GM21786 (cell line): ENCODE results near the gene VWA3B.
A peak's percentile ranks its signal among the peaks of the same experiment; 100 is the strongest.
"Not testable (repeated sequence)": the region's sequence is repeated elsewhere in the genome, so short reads cannot be mapped to it uniquely, and the experiment has no call there.

Experiments used
- ATAC-seq: cut with Tn5 transposase; IDR thresholded peaks from one replicate; pipeline ENCODE4 v1.9.1; 2021; ENCODE audit not compliant: unreplicated experiment

The VWA3B gene

DNA sequence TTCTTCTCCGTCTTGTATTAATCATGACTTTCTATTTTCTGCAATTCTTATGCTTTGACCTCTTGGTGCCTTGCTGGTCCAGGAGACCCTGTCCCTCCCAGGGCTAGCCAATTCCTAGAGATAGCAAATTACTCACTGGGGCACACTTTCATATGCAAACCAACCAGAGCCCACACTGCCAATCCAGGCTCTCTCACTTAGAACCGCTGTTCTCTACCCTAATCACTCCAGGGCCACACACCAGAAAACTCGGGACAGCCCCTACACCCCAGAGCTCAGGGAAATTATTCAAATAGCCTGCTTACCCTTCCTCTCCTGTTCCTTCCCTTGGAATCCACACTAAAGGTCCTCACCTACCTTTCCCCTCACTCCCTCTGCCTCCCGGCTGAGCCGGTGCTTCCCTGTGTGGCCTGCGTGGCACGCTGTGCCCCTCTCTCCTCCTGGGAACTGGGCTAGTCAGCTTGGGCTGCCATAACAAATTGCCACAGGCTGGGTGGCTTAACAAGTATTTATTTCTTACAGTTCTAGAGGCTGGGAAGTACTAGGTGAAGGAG is 41.7 kb downstream of the VWA3B start:
- ATAC-seq, result no peak

DNA sequence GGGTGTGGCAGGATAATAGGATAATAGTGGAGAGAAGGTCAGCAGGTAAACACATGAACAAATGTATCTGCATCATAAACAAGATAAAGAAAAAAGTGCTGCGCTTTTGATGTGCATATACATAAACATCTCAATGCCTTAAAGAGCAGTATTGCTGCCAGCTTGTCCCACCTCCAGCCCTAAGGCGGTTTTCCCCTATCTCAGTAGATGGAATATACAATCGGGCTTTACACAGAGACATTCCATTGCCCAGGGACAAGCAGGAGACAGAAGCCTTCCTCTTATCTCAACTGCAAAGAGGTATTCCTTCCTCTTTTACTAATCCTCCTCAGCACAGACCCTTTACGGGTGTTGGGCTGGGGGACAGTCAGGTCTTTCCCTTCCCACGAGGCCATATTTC is 43.1 kb downstream of the VWA3B start:
- ATAC-seq, result not testable (repeated sequence)

DNA sequence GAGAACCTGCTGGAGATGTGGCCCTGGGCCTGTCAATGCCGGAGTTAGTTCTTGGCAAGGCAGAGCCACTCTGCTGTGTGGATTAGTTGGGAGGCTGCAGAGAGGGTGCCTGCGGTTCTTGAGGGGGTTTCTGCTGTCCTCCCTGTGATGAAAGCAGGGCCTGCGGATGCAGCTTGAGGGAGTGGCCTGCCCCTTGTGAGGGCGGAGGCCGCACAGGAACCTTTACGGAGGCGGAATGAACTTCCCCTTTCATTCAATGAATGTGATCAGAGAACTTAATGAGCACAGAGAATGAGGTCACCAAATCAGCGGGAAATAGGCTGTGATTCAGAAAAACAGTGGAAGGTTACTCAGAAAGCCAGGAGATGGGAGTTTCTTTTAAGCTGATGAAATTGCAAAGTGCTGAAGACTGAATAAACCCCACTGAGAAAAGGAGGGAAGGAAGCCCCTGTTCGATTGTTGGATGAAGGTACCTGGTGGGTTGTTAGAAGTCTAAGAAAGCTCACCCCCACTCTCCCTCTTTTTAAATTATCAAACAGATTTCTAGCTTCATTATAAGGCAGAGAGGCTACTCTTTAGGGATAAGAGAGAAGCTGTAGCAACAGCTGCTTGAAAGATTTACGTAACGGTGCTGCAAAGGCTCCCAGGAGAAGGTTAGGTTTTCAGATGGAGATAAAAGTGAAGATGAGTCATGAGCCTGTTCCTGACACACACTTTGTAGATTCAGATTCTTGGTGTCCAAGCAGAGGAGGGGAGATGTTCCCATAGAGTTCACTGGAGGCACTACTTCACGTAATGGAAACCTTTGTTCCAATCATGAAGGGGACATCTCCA is 47.4 kb downstream of the VWA3B start:
- ATAC-seq, result peak; percentile 50

DNA sequence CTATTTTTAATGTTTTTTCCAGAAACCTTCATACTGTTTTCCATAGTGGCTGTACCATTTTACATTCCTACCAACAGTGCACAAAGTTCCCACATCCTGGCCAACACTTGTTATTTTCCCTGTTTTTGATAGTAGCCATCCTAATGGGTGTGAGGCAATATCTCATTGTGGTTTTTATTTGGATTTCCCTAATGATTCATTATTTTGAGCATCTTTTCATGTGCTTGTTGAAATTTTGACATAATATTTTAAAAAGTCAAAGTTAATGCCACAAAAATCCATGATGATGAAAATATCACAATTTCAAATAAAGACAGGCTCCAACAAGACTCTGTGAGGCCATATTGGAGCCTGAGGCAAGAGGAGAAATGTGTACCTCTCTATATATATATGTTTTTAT is 50.2 kb downstream of the VWA3B start:
- no peak for ATAC-seq

DNA sequence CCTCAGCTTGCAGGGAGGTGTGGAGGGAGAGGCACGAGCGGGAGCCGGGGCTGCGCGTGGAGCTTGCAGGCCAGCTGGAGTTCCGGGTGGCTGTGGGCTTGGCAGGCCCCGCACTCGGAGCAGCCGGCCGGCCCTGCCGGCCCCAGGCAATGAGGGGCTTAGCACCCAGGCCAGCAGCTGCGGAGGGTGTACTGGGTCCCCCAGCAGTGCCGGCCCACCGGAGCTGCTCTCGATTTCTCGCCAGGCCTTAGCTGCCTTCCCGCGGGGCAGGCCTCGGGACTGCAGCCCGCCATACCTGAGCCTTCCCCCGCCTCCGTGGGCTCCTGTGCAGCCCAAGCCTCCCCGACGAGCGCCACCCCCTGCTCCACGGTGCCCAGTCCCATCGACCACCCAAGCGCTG is 52.0 kb downstream of the VWA3B start:
- ATAC-seq, result not testable (repeated sequence)

DNA sequence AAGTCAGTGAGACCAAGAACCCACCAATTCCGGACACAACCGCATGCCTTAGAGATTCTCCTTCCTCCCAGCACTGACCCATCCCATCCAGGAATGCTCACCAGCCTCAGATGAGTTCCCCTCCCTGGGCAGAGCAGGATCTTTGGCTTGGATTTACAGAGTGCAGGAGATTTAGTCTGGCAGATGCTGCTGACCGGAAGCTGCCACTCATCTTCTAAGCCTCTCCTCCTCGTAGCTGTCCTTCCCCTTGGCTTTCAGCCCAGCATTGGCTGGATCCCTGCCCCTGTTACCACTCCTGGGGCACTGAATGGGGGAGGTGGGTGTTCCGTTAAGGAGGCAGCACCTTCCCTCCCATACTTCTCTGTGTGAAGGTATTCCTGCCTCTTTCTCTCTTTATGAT is 53.2 kb downstream of the VWA3B start:
- no peak for ATAC-seq

DNA sequence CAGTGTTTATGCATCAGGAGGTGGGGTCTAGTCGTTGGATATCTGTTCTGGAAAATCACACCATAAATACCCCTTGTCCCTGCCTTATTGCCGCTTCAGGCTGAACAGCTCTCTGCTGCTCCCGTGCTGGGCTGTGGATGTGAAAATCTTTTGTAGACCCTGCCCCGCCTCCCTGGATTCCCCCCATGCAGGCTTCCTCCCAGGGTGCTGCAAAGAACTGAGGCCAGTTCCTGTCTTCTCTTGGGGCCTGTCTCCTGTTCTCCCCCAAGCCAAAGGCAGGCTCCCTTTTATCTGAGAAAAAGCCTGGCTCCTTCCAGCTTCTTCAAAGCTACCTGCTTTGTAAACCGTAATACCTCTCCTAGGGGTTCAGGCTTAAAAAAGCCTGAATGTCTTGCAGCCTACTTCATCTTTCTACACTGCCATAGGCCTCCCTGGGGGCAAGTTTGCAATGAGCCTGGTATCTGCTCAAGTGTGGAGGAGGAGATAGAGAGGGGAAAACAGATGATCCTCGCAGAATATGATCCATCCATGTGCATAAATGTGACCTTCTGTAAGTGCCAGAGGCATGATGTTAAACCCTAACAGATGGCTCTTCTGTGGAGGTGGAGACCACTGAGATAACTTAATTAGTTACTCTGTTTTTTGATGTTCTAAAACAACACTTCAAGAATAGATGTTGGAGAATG is 55.3 kb downstream of the VWA3B start:
- ATAC-seq, result no peak

DNA sequence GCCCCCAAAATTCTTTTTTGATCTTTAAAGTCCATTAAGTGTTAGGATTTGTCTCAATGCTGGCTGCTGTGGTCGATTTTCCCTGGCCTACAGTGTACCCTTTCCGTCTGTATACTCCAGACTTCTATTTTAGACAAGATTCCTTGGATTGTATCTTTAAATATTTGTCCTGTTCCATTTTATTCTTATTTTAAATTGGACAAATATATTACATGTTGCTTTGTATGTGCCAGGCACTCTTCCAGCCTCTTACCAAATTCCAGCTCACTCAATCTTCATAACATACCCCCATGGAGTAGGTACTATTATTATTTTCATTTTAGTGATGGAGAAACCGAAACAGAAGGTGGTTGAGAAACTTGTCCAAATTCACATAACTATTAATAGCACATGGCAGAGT is 58.1 kb downstream of the VWA3B start:
- no peak for ATAC-seq

DNA sequence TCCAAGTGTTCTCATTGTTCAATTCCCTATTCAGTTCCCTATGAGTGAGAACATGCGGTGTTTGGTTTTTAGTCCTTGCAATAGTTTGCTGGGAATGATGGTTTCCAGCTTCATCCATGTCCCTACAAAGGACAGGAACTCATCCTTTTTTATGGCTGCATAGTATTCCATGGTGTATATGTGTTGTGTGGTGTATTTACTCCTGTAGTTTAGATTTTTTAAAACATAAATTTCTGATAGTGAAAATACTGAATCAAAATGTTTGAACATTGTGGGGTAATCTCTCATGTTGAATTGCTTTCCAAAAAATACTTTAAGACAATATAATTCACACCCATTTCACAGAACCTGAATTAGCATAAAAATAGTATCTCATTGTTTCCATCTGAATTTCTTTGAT is 60.9 kb downstream of the VWA3B start:
- ATAC-seq, result not testable (repeated sequence)

DNA sequence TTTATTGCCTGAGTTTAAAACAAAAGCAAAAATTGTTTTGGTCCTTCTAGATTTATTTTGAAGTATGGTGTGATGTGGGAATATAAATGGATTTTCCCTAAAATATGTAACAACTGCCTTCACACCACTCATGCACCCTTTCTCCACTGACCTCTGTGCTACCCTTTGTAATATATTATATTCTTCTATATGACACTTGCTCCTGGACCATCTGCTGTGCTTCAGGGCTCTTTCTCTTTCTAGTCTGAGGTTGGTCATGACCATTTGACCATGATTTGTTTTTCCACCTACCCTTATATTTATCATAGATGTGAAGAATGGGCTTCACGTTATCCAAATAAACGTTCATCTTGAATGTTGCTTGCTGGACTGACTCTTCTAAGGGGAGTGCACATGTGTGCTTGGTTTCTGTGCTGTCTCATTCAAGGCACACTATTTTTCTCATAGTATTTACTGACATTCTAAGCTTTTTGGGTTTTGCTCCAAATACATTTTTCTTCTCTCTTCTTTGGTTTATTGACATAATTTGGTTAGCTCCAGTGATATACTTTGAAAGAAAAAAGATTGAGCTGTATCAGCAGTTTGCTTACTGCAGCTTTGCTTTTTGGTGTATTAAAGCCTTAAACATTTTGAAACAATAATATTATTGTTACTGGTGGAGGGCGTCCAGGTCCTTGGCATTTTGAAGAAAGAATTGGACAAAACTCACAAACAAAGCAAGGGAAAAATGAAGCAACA is 61.8 kb downstream of the VWA3B start:
- no peak for ATAC-seq

DNA sequence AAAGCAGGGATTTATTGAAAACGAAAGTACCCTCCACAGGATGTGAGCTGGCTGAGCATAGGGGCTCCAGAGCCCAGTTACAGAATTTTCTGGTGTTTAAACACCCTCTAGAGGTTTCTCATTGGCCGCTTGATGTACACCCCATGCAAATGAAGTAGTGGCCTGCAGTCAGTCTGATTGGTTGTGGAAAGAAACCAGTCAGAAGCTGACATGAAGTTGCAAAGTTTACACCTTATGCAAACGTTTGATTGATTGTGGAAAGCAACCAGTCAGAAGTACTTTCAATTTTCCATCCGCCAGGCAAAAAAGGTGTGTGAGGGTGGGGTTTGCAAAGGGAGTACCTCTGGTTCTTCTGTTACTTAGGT is 62.3 kb downstream of the VWA3B start:
- no peak for ATAC-seq

DNA sequence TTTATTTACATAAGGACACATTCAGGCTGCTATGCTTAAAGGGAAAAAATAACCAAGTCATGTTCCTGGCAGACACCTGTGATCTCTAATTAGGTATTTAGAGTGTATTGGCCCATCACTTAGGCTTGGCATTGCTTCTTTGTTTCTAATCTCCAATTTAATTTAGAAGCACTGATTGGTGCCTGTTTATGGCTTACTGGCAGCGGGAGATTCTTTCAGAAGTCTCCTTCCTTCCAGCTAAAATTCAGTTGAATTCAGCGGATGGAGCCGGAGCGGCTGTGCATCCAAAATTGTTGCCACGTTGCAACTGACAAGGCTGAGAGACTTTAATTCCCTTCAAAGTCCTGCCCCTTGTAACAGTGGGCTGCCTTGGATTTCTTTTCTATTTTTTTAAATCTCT is 66.5 kb downstream of the VWA3B start:
- ATAC-seq, result no peak

DNA sequence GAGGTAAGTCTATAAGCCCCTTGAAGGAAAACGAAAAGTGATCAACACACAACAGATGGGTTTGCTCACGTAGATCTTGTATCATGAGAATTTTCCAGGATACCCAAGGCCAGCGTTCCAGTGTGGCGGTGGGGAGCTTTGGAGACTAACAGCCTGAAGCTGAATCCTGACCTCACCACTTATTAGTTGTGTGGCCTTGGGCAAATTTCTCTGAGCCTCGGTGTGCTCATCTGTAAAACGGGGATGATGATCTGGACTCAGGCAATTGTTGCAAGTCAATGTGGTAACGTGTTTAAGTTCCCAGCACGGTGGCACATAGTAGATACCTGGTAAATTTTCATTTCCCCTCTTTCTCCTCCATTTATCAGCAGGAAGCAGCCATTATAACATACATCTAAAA is 68.3 kb downstream of the VWA3B start:
- ATAC-seq, result no peak

DNA sequence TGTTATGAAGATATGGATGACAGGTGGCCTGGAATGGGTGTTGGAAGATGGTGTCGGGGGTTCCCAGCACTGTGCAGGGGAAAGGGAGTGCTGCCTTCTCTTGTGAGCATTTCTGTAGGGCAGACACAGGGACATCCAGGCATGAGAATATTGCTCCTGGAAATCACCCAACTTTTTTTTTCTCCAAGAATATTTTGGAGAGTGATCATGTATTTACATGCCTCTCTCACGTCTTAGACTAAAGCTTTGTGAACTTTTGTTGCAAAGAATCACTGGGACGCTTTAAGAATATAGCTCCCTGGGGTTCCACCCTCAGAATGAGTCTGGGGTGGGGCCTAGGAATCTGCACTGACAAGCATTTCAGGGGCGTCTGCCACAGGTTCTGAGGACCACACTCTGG is 68.7 kb downstream of the VWA3B start:
- no peak for ATAC-seq

DNA sequence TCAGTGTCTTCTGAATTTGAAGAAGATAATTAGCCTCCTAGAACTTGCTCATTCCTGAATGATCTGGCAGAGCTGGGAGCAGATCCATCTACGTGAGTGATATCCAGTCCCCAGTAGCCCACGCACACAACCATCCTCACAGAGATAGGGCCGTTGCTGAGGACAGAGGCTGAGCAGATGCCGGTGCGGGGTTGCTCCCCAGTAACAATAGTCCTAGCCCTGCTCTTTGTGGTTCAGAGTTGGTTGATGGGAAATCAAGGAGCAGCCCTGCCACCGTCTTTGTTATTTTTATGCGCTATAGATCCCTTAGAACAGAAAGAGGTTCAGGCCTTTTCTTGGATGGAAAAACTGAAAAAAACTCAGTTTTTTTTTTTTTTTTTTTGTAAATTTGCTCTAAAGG is 69.3 kb downstream of the VWA3B start:
- ATAC-seq, result no peak

DNA sequence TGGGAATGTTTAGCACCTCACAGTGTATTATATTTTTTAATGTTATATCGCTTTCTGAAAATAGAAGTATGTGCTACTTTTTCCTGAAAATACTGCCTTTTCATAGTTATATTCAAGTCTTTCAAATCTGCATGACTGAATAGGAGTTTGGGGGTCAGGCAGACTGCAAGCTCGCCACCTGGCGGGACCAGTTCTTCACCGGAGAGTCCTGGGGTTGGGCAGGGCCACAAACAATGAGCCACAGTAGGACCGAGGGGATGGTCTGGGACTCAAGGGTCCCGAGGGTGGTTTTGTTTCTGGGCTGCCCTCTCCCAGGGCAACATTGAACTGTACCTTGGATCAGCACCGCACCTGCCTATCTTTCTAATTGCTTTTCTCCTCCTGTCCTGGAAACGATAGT is 70.6 kb downstream of the VWA3B start:
- ATAC-seq, result no peak

DNA sequence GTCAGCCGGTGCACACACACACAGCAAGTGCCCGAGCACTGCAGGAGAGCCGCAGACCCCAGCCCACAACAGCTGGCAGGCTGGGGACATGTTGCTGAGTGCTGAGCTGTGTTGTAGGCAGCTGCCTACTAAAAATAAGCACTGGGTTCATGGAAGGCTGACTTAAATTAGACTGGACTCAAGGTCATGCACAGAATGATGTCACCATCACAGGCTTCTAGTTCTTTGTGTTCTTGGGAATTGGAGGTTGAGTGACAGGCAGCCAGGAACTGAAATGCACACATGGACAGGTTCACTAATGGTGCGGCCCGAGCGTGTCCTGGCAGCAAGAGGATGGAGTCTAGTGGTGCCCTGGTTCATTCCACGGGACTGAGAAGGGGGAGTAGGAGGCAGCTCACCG is 71.3 kb downstream of the VWA3B start:
- no peak for ATAC-seq

DNA sequence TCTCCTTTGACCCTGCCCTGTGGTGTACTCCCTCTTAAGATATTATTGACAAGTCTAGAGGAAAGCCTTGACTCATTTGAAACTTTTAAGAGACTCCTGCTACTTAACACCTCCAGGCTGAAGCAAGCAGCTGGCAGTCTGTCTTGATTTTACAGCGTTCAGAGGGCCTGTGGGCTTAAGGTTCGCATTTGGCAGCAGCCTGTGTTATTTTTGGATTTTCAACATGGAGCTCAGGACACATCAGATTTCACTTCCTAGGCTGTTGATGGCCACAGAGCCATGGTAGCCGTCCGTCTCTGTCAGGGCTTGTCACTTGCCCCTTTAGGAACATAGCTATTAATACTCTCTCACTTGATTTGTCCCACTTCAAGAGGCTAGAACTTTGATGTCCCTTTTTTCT is 73.6 kb downstream of the VWA3B start:
- no peak for ATAC-seq

DNA sequence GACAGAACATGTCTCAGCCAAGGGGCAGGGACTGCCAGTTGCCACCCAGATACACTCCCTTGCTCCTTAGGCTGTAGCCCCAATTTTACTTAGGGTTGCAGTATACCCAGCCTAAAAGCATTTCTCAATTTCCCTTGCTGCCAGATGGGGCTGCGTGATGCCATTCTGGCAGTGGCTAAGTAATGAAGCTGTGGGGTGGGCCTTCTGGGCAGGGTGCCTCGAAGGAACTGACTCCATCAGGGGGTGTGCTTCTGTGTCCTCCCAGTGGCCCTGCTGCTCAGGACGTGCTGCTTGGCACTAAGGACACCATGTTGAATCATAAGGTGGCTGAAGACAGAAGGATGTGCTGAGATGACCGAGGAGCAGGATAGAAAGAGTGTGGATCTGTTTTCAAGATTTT is 74.2 kb downstream of the VWA3B start:
- no peak for ATAC-seq

DNA sequence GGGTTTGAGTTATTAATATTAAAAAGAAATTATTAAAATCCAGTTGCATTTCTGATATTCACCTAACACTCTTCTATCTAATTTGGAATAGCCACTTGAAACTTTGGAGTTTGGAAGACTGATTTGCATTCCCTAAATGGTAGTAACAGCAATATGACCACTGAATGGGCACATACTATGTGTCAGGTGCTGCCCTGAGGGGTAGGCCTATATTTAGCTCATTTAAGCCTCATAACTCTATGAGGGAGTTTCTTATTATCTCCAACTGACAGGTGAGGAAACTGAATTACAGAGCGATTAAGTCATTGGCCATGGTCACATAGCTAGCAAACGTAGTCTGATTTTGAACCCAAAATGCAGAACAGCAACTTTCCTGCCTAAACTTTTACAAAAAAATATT is 77.3 kb downstream of the VWA3B start:
- no peak for ATAC-seq

DNA sequence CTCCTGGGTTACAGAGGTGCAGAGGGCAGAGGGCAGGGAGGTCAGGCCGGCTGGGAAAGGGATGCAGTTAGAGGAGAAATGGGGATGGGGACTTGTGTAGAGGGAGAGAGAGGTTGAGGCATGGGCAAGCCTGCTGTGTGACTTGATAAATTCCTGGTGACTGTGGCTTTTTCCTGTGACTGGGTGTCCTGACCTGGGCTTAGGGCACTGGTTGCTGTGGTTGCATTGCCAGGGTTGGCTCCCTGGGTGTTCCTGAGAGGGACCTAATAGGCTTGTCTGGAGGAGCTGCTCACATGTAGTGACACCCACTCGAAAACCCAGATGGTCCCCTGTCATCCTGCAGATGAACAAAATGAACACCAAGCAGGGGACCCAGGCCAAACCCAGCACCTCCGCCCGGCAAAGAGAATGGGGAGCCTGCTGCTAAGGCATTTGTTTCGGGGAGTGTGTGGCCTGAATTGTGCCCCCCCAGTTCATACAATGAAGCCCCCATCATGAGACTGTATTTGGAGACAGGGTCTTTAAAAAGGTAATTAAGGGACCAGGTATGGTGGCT is 78.6 kb downstream of the VWA3B start:
- ATAC-seq, result no peak
